HCT116 (cell line): ENCODE results near the gene TENT5A. TPM values are rescaled to one million over a fixed set of nuclear protein-coding genes. Genes with fewer than 3 reads are reported as not detected.

Experiments
- ATAC-seq: fragments of 200-7000 bp; cut with Tn5 transposase; 2 replicates; pipeline ENCODE4 v1.9.1; 2020; ENCODE audit warnings: mild to moderate bottlenecking, moderate library complexity
- BruUV-seq: library from RNA; stranded (reverse); fragments of 400-500 nt; replicated peaks from 2 replicates; lab custom pipeline; 2021; lab: Mats Ljungman, UMichigan
- CTCF ChIA-PET: fragments of 300-600 bp; sonication (Branson Sonifier 250); formaldehyde crosslinking; loops from one replicate; lab custom pipeline; 2021; ENCODE audit warnings: antibody characterized with exemption; lab: Charles Lee
- POLR2A ChIA-PET: fragments of 300-600, 350-600 bp; sonication (Branson Sonifier 250); formaldehyde crosslinking; loops from one replicate; lab custom pipeline; 2021; ENCODE audit warnings: antibody characterized with exemption; lab: Charles Lee
- RAD21 ChIA-PET, 2 experiments: fragments of 300-600 bp; sonication (Branson Sonifier 250); formaldehyde crosslinking; loops; one replicate each; lab custom pipeline; 2023; ENCODE audit warnings: low total read pairs in 2 of 2; ENCODE audit not compliant: uncharacterized antibody in 2 of 2, unreplicated experiment in 2 of 2, low non-redundant PET in 1 of 2; lab: Charles Lee
- DNase-seq: peaks from one replicate; pipeline ENCODE4 v3.0.0-alpha.2; 2010; ENCODE audit warnings: low read depth, low spot score
- H2AFZ ChIP-seq: fragments of 200-600 bp; shearing (Covaris generic), sonication (generic); 2 replicates; pipeline ENCODE4 v1.6.1; 2017; ENCODE audit warnings: low read depth, mixed run types, mixed read lengths, antibody characterized with exemption, low read length; ENCODE audit not compliant: poor library complexity, severe bottlenecking
- H3K27ac ChIP-seq: 2 replicates; pipeline ENCODE4 v1.5.1; 2012; ENCODE audit warnings: low read depth, low read length
- H3K27me3 ChIP-seq: fragments of 200-600 bp; sonication (generic); 2 replicates; pipeline ENCODE4 v1.6.1; 2016; ENCODE audit warnings: mixed run types, low read length, mixed read lengths; ENCODE audit not compliant: insufficient read depth
- H3K36me3 ChIP-seq, 2 experiments: fragments of 200-500 bp in 1 of 2; fragments of 200-600 bp in 1 of 2; sonication (Bioruptor generic) in 1 of 2; sonication (generic) in 1 of 2; 2 replicates each; pipeline versions ENCODE4 v1.5.1 to v1.6.1; 2014 to 2016; ENCODE audit warnings: low read length in 2 of 2, inconsistent platforms in 1 of 2, mixed read lengths in 1 of 2, mixed run types in 1 of 2; ENCODE audit not compliant: insufficient read depth in 2 of 2, control insufficient read depth in 1 of 2
- H3K4me1 ChIP-seq, 2 experiments: fragments of 200-600 bp in 1 of 2; sonication (generic) in 1 of 2; 2 replicates each; pipeline versions ENCODE4 v1.5.1 to v1.6.1; 2012 to 2017; ENCODE audit warnings: low read length in 2 of 2, inconsistent platforms in 1 of 2, mild to moderate bottlenecking in 1 of 2, mixed read lengths in 1 of 2, mixed run types in 1 of 2, moderate library complexity in 1 of 2; ENCODE audit not compliant: insufficient read depth in 2 of 2, control insufficient read depth in 1 of 2
- H3K4me2 ChIP-seq: fragments of 200-600 bp; sonication (generic); 2 replicates; pipeline ENCODE4 v1.6.1; 2017; ENCODE audit warnings: mixed run types, low read length, mixed read lengths
- H3K4me3 ChIP-seq, 2 experiments: fragments of 200-600 bp in 1 of 2; sonication (generic) in 1 of 2; replicated peaks in 1 of 2; 2 replicates each; pipeline ENCODE4 v1.5.1; 2011 to 2016; ENCODE audit warnings: low read length in 2 of 2, control low read depth in 1 of 2, low read depth in 1 of 2, mild to moderate bottlenecking in 1 of 2, mixed read lengths in 1 of 2, mixed run types in 1 of 2
- H3K79me2 ChIP-seq: fragments of 200-600 bp; sonication (generic); 2 replicates; pipeline ENCODE4 v1.6.1; 2017; ENCODE audit warnings: mild to moderate bottlenecking, mixed run types, low read length, moderate library complexity, mixed read lengths; ENCODE audit not compliant: insufficient read depth
- H3K9ac ChIP-seq: fragments of 200-600 bp; sonication (generic); 2 replicates; pipeline ENCODE4 v1.6.1; 2016; ENCODE audit warnings: low read length, mixed read lengths
- H3K9me2 ChIP-seq: fragments of 200-600 bp; sonication (generic), shearing (Covaris generic); 2 replicates; pipeline ENCODE4 v1.6.1; 2017; ENCODE audit warnings: mixed run types, mild to moderate bottlenecking, moderate library complexity; ENCODE audit not compliant: insufficient read depth
- H3K9me3 ChIP-seq, 2 experiments: fragments of 200-500 bp in 1 of 2; fragments of 200-600 bp in 1 of 2; sonication (Bioruptor generic) in 1 of 2; sonication (generic) in 1 of 2; 2 replicates each; pipeline ENCODE4 v1.6.1; 2014 to 2017; ENCODE audit warnings: low read length in 2 of 2, mixed read lengths in 2 of 2, inconsistent platforms in 1 of 2, low read depth in 1 of 2, mild to moderate bottlenecking in 1 of 2, mixed run types in 1 of 2, moderate library complexity in 1 of 2; ENCODE audit not compliant: control insufficient read depth in 1 of 2, insufficient read depth in 1 of 2
- H4K20me1 ChIP-seq: fragments of 200-600 bp; sonication (generic), shearing (Covaris generic); 2 replicates; pipeline ENCODE4 v1.6.1; 2017; ENCODE audit warnings: mixed run types, mild to moderate bottlenecking, moderate library complexity; ENCODE audit not compliant: insufficient read depth
- CEBPB ChIP-seq: IDR thresholded peaks from 2 replicates; pipeline ENCODE4 v1.6.1; 2012; ENCODE audit warnings: low read depth
- ELF1 ChIP-seq: IDR thresholded peaks from 2 replicates; pipeline ENCODE4 v1.6.1; 2012; ENCODE audit warnings: low read depth, borderline replicate concordance
- EZH2phosphoT487 ChIP-seq: fragments of 200-600 bp; IDR thresholded peaks from 2 replicates; pipeline ENCODE4 v1.6.1; 2018; ENCODE audit warnings: antibody characterized with exemption, borderline replicate concordance
- POLR2A ChIP-seq: IDR thresholded peaks from 2 replicates; pipeline ENCODE4 v1.7.0; 2011; ENCODE audit warnings: borderline replicate concordance; ENCODE audit not compliant: insufficient read depth, insufficient read length; ENCODE audit errors: extremely low read depth
- RAD21 ChIP-seq: IDR thresholded peaks from 2 replicates; pipeline ENCODE4 v1.6.1; 2012; ENCODE audit warnings: low read depth, mild to moderate bottlenecking
- SP1 ChIP-seq: IDR thresholded peaks from 2 replicates; pipeline ENCODE4 v1.6.1; 2012; ENCODE audit warnings: low read depth
- TCF7L2 ChIP-seq: IDR thresholded peaks from 2 replicates; pipeline ENCODE4 v1.7.0; 2011; ENCODE audit warnings: borderline replicate concordance, inconsistent platforms; ENCODE audit not compliant: insufficient read depth, insufficient read length; ENCODE audit errors: extremely low read depth
- YY1 ChIP-seq: IDR thresholded peaks from 2 replicates; pipeline ENCODE4 v1.6.1; 2011; ENCODE audit warnings: low read length, low read depth, moderate library complexity, mild to moderate bottlenecking; ENCODE audit not compliant: insufficient replicate concordance; ENCODE audit errors: extremely low read depth
- intact Hi-C: fragments of 100-400 bp; cut with micrococcal nuclease; formaldehyde crosslinking; loops from 2 replicates; pipeline ENCODE4 v1.10.0; 2022
- total RNA-seq: library from RNA; stranded (reverse); gene quantifications from one replicate; pipeline ENCODE4 v1.2.1, GENCODE V29; 2021; ENCODE audit not compliant: unreplicated experiment
- TF ChIP-seq, protein P1 (sequence below): IDR thresholded peaks from 2 replicates; pipeline ENCODE4 v1.6.1; 2012
- TF ChIP-seq, protein P2 (sequence below): IDR thresholded peaks from 2 replicates; pipeline ENCODE4 v1.6.1; 2011; ENCODE audit warnings: mild to moderate bottlenecking, low read length, moderate library complexity; ENCODE audit not compliant: insufficient replicate concordance; ENCODE audit errors: extremely low read depth

Gene TENT5A
- total RNA-seq, 1 experiment from 2014 or later = 11.2 TPM

DNA sequence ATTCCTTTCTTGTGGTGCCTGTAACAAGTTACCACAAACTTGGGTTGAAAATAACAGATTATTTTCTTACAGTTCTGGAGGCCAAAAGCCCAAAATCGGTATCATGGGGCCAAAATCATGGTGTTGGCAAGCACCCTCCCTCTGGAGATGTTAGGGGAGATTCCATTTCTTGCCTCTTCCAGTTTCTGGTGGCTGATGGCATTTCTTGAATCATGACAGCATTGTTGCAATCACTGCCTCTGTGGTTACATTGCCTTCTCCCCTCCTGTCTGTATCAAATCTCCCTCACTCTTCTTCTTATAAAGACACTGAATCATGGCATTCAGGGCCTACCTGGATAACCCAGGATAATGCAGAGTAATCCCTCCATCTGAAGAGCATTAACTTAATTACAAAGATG is 17.9 kb upstream of the TENT5A start:
- Histone ChIP-seq H3K27me3 (no peaks in the 10 kb centered on the region), H3K36me3 (no peaks in the 10 kb centered on the region), H3K4me3 (no peak overlapping the region), H3K9me2 (no peaks in the 10 kb centered on the region), H3K9me3 (no peaks in the 10 kb centered on the region), H2AFZ (no peak overlapping the region), H3K4me1 (no peaks in the 10 kb centered on the region; a peak in 1 of 4 replicates), H3K9ac (no peak overlapping the region), H3K79me2 (no peaks in the 10 kb centered on the region), H3K27ac (no peak overlapping the region), H3K4me2 (no peak overlapping the region), H4K20me1 (no peaks in the 10 kb centered on the region)
- DNase-seq (no peak), ATAC-seq (no peak)
- BruUV-seq = no TSS peak
- intact Hi-C loops = no loop called here
- RAD21 ChIA-PET = no interaction called here
- TF ChIP-seq TCF7L2 (no peak), ELF1 (no peak), RAD21 (no peak), SP1 (no peak), POLR2A (no peak), CEBPB (no peak)
- TF ChIP-seq, protein P1, sequence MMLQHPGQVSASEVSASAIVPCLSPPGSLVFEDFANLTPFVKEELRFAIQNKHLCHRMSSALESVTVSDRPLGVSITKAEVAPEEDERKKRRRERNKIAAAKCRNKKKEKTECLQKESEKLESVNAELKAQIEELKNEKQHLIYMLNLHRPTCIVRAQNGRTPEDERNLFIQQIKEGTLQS = no peak
- POLR2A ChIA-PET = no interaction called here
- CTCF ChIA-PET = no interaction called here

DNA sequence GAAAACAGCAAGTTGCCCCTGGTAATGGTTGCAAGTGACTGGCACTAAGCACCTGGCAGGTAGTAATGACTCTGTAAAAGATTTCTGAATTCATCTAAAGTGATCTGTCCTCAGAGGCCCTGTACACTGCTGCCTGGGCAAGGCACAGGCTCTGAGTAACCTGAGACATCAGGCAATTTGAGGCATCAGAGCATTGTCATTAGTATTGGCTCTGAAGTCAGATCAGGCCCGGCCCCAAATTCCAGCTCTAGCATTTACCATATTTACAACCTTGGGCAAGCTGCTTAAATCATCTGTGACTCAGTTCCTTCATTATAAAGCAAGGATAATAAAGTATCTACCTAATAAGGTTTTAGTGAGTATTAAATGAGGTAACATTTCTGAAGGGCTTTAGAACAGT is 17.3 kb upstream of the TENT5A start:
- H3K4me1 ChIP-seq = no peaks in the 10 kb centered on the region; a peak in 1 of 4 replicates
- H3K79me2 ChIP-seq = no peaks in the 10 kb centered on the region
- no peak overlapping the region for H2AFZ ChIP-seq
- DNase-seq (no peak), ATAC-seq (no peak)
- no peaks in the 10 kb centered on the region for H3K9me2 ChIP-seq
- H3K9ac ChIP-seq = no peak overlapping the region
- H3K27ac ChIP-seq = no peak overlapping the region
- ChIA-PET POLR2A (no interaction called here), CTCF (no interaction called here), RAD21 (no interaction called here)
- intact Hi-C loops = no loop called here
- no peaks in the 10 kb centered on the region for H4K20me1 ChIP-seq
- H3K36me3 ChIP-seq = no peaks in the 10 kb centered on the region
- H3K4me2 ChIP-seq = no peak overlapping the region
- TF ChIP-seq, protein P2, sequence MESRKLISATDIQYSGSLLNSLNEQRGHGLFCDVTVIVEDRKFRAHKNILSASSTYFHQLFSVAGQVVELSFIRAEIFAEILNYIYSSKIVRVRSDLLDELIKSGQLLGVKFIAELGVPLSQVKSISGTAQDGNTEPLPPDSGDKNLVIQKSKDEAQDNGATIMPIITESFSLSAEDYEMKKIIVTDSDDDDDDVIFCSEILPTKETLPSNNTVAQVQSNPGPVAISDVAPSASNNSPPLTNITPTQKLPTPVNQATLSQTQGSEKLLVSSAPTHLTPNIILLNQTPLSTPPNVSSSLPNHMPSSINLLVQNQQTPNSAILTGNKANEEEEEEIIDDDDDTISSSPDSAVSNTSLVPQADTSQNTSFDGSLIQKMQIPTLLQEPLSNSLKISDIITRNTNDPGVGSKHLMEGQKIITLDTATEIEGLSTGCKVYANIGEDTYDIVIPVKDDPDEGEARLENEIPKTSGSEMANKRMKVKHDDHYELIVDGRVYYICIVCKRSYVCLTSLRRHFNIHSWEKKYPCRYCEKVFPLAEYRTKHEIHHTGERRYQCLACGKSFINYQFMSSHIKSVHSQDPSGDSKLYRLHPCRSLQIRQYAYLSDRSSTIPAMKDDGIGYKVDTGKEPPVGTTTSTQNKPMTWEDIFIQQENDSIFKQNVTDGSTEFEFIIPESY = no peak
- TF ChIP-seq EZH2phosphoT487 (no peak), ELF1 (no peak), CEBPB (no peak), YY1 (no peak)
- H3K27me3 ChIP-seq = no peaks in the 10 kb centered on the region
- no peak overlapping the region for H3K4me3 ChIP-seq
- no TSS peak for BruUV-seq
- no peaks in the 10 kb centered on the region for H3K9me3 ChIP-seq
